ENCODE measurements around the gene CASP4. TPM values are rescaled to one million over a fixed set of nuclear protein-coding genes. Genes with fewer than 3 reads are reported as not detected.
"Not testable (repeated sequence)": the region's sequence is repeated elsewhere in the genome, so short reads cannot be mapped to it uniquely, and the experiment has no call there.

CASP4 gene
- total RNA-seq, 1 experiment from 2014 or later: 90.2 TPM

GRCh38 chr11:104956528-104956927, 11.8 kb downstream of the CASP4 start:
- DNase-seq (ENCODE audit: low read depth): no peak

GRCh38 chr11:104946907-104947306, 21.5 kb downstream of the CASP4 start:
- DNase-seq (ENCODE audit: low read depth): peak; percentile 62

DNA sequence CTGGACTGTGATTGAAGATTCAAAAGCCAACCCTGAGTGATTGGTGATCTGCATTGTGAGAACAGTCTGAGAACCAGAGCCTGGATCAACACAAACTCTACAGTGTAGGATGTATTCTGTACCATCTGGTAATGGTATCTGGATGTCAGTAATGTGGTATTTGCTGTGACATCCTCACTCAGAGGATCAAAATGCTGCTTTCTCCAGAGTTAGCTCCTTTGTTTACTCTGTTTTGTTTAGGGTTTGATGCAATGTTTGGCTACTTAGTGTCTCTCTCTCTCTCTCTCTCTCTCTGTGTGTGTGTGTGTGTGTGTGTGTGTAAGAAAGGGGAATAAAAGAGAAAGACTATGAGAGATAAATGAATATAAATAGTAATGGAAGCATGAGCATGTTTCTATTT, 24.3 kb downstream of the CASP4 start:
- no peak for DNase-seq (ENCODE audit: low read depth)

DNA sequence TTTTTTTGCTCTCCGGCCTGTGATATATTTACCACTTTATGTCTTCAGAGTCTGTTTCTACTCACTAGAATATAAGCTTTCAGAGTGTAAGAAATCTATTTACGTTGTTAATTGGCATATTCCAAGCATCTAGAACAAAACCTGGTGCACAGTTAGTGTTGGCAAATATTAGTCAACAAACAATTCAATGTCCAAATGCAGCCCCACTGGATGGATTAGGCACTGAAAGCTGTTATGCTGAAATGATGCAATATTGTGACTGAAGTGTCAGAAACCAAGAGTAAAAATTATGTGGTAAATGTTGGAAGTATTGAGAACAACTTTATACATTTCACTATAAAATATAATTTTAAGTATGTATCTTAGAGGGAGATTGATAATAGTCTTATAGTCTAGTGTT, 24.8 kb downstream of the CASP4 start:
- no peak for DNase-seq (ENCODE audit: low read depth)

DNA sequence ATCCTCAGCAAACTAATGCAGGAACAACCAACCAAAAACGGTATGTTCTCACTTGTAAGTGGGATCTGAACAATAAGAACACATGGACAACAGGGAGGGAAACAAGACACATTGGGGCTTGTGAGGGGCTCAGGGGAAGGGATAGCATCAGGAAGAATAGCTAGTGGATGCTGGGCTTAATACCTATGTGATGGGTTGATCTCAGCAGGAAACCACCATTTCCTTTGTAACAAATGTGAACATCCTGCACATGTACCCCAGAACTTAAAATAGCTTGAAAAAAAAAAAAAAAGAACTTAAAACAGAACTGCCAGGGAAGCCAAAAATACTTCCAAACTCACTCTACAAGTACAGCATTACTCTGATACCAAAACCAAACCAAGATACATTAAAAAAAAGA, 33.8 kb downstream of the CASP4 start:
- no peak for DNase-seq (ENCODE audit: low read depth)

DNA sequence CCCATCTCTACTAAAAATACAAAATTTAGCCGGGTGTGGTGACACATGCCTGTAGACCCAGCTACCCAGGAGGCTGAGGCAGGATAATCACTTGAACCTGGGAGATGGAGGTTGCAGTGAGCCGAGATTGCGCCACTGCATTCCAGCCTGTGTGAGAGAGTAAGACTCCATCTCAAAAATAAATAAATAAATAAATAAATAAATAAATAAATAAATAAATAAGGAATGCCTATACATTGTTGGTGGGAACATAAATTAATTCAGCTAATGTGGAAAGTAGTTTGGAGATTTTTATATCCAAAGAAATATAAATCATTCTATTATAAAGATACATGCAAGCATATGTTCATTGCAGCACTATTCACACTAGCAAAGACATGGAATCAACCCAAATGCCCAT, 34.3 kb downstream of the CASP4 start:
- not testable (repeated sequence) for DNase-seq (ENCODE audit: low read depth)

DNA sequence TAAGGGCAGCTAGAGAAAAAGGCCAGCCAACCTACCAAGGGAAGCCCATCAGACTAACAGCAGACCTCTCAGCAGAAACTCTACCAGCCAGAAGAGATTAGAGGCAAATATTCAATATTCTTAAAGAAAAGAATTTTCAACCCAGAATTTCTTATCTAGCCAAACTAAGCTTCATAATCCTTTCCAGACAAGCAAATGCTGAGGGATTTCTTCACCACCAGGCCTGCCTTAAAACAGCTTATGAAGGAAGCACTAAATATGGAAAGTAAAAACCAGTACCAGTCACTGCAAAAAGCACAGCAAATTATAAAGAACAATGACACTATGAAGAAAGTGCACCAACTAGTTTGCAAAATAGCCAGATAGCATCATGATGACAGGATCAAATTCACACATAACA, 39.6 kb downstream of the CASP4 start:
- DNase-seq (ENCODE audit: low read depth): no peak

GRCh38 chr11:104926771-104927611, 41.4 kb downstream of the CASP4 start:
- DNase-seq (ENCODE audit: low read depth): no peak

GRCh38 chr11:104925850-104926249, 42.5 kb downstream of the CASP4 start:
- no peak for DNase-seq (ENCODE audit: low read depth)

DNA sequence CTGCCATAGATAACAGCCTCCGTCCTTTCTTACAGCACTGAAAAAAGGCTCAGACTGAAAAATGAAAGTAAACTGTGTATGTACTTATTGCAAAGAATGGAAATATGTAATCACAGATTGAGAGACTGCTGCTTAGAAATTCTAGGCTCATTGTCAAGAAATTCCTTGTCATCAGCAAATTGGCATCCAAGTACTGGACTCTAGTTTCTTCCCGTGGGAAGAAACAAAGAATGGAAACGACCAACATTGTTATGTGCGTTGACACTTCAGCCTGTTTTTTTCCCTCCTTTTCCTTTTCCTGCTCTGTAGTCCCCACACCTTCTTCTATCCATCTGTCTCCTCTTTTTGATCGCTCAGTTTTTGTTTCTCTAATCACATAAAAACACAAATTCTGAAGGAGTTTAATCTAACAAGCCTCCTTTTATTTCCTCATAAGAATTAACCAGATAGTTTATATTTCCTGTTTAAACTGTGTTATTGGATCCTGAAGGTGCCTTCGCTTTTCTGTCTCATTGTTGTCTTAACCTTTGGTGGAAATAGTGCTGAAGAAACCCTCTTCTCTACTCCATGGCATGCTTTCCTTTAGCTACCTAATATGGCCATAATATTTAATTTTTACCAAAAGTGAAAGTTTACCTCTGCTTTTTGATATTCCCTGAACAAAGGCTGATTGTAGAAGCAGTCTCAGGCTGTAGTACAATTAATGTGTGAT, 50.1 kb downstream of the CASP4 start:
- peak; percentile 7 for DNase-seq (ENCODE audit: low read depth)

DNA sequence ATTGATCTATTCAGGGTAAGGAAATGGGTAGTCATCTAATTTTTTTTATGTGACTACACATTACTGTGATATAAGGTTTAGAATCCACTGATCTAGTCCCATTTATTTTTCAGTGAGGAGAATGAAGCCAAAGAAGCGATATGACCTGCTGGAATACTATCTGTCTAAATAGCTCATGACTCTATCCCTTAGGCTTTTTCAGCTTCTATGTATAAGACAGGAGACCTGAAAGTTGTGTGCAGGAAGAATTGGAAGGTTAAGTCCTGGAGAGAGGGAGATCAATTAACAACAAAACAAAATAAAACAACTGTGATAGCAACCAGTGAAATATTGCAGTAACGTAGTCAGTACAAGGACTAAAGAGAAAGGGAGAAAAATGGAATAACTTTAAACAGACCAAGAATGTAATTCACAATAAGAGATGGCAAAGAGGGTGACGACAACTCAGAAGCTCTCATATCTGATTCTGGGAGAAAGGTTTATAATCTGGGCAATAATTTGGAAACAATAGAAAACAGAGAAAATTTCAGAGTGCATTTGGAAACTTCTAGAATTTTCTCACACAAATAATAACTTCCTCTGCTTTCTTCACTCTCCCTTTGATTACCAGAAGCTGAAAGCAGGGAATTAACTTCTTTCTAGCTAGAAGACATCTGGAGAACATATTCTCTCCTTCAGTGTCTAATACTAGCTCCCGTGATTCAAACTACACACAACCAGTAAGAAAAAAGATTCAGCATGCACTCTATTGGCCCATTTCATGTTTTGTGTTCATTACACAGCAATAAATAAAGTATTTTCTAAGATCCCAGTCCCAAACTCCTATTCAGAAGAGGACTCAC, 50.9 kb downstream of the CASP4 start:
- DNase-seq (ENCODE audit: low read depth): no peak

GRCh38 chr11:104916442-104916841, 51.9 kb downstream of the CASP4 start:
- no peak for DNase-seq (ENCODE audit: low read depth)

- no peak for DNase-seq (ENCODE audit: low read depth)
Observed at GRCh38 chr11:104912102-104912501, 56.3 kb downstream of the CASP4 start.

DNA sequence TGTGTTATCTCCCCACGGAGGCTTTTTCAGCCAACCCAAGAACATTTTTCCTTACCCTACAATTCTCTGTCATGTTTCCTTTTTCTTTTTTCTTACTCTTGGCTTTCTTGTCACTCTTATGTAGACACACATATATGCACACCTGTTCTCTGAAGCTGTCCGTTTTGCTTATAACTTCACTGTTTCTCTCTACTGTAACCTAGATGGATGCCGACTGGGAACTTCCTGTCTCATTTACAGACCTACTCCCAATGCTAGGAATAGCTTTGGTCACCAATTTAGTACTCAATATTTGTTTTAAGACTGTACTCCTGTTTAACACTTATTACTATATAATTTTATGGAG, 60.2 kb downstream of the CASP4 start:
- DNase-seq (ENCODE audit: low read depth): no peak

GRCh38 chr11:104907521-104908185, 60.7 kb downstream of the CASP4 start:
- no peak for DNase-seq (ENCODE audit: low read depth)

DNA sequence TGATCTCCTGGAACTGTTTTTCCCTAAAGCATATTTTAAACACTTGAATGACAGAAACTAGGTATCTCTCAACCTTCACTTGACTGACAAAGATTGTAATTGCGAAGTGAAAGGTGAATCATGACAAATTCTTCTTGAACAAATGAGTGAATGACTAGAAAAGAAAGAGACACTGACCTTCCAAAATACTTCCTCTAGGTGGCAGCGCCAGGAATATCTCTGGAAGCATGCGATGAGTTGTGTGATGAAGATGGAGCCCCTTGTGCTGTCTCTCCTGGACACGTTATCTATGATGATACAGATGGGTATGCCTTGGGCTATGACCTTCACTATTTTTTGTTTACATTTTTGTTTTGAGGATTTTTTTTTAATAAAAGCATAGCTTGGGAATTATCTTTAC, 63.1 kb downstream of the CASP4 start:
- DNase-seq (ENCODE audit: low read depth): no peak

- no peak for DNase-seq (ENCODE audit: low read depth)
Observed at GRCh38 chr11:104899226-104899625, 69.1 kb downstream of the CASP4 start.

DNA sequence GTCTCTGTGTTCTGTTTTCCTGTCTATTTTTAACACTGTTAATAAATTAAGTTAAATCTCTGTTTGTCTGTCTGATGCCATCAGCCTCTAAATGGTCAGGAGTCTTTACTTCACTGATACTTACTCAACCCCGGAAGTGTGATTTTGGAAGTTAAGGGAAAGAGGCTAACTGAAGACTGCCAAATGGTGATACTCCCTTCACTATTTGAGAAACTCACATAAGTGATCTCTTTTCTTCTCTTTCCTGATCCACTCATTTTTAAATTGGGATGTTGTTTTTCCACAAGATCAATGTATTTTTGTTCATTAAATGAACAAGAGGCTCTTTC, 69.7 kb downstream of the CASP4 start:
- DNase-seq (ENCODE audit: low read depth): no peak

DNA sequence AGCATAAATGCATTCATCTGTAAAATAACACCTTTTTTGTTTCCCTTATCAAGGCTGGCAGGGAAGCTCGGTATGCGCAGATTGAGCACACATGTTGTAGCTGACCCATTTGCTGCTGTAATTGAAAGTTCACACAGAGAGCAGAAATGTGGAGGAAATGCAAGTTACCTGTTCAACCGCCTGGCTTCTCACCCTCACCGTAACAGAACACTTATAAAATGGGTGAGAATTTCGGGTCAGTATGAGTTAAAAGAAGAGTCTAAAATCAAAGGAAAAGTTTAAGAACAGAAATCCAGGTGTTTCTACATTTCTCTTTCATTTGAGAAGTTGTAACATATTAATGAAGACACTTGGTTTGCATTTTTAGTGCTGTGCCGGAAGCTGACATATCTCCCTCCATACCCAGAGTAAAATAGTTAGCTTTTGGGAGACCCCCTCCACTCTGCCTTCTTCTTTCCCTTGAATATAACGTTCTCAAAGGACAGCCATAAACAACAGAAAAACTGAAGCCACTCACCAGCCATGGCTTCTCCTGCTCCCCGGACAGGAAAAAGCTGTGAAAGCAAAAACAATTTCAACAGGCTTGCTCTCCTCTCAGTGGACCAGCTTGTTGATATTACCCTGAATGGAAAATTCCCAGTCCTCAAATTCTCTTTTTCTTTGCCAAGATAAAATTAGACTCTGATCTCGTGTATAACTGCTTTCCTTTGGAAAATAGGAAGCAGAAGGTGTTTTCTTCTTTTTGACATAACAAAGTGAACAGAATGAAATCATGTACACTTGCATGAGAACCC, 70.3 kb downstream of the CASP4 start, which contains the start of gene CASP12:
Gene CASP12 (minus strand): TSS at position 570 of the 794 bp plus-strand sequence.
- DNase-seq (ENCODE audit: low read depth): no peak

DNA sequence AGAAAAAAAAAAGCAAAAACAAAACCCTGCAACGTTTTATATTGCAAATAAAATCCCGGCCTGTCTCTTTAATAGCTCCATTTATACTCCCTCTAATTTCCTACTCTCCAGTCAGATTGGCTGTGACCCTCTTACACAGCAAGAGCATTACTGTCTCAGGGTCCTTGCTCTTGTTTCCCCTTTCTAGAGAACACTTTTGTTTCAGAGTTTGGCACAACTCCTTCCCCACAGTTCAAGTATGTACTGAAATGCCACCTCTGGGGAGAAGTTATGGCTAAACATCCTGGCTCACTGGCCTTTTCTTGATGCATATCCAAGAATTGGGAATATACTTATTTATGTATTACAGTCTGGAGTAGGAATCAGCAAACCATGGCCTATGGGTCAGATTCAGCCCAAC, 72.7 kb downstream of the CASP4 start:
- no peak for DNase-seq (ENCODE audit: low read depth)

DNA sequence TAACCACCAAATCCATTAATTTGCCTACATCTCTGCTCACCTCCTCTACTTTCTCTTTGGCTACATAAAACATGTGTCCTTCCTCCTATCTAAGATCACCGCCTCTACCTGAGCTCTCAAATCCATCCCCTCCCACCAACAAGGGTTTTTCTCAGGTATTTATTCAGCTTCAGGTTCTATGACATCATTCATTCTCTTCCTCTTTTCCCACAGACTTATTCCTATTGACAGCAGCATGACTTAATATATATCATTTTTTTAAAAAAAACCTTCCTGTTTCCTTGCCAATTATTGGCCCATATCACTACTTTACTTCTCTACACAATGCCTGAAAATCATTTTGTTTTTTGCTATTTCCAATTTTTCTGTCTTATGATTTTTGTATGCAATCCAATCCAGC, 74.5 kb downstream of the CASP4 start:
- DNase-seq (ENCODE audit: low read depth): no peak

Data from RPMI7951 (cell line).